HG03097 (cell line): Measurements from ENCODE around the gene FLT3.
"Not testable (repeated sequence)": the region's sequence is repeated elsewhere in the genome, so short reads cannot be mapped to it uniquely, and the experiment has no call there.

ENCODE experiments used
- ATAC-seq: cut with Tn5 transposase; IDR thresholded peaks from one replicate; pipeline ENCODE4 v1.9.1; 2021; ENCODE audit not compliant: unreplicated experiment, low FRiP score

The FLT3 gene

DNA sequence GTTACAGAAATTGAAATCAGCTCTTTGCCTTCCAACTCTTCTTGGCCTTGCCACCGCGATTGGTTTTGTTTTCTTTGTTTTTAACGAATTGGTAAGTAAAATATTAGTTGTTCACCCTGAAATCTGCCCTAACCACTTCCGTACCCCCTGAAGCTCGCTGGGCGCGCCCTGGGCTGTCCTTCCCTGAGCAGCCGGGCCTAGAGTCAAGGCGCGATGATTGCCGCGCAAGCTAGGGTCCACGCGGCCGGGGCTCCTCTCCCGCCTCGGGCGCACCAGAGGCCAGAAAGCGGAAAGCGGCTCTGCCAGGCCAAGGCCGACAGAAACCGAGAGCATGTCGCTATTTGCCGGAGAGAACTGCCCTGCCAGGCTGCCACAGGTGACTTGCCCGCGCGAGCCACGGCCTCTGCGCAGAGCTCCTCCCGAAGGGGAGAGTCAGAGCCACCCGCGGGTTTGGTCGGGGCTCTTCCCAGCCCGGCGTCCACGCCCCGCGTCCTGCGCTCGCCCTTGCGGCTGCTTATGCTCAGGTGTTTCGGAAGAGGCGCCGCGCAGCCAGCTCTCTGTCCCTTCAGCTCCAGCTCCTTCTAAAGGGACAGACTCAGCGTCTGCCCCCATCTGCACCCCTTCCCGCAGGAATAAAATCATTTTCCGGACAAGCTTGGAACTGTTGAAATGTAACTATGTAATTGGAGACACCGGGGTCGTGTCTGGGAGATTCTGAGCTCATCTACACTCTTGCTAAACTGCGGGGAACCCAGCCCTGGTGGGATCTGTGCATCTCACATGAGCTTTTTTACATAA is 124.6 kb downstream of the FLT3 start:
- no peak for ATAC-seq

GRCh38 chr13:27973961-27974662 is 126.3 kb downstream of the FLT3 start:
- ATAC-seq, result no peak

- no peak for ATAC-seq
Measured at GRCh38 chr13:27973291-27973690, 127.1 kb downstream of the FLT3 start.

DNA sequence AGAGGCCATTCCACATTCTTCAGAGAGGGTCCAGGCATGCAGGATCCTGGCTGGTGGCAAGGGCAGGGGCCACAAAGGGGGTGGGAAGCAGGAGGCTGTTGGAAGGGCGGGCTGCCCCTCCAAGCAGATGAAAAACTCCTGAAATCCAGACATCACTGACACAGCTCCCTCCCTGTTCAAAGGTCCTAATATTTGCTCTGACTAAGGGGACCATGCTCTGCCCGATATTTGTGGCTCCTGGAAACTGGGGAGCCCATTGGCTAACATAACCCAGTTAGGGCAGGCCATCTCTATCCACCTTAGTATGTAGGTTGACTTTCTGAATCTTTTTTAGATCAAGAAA is 127.9 kb downstream of the FLT3 start:
- no peak for ATAC-seq

DNA sequence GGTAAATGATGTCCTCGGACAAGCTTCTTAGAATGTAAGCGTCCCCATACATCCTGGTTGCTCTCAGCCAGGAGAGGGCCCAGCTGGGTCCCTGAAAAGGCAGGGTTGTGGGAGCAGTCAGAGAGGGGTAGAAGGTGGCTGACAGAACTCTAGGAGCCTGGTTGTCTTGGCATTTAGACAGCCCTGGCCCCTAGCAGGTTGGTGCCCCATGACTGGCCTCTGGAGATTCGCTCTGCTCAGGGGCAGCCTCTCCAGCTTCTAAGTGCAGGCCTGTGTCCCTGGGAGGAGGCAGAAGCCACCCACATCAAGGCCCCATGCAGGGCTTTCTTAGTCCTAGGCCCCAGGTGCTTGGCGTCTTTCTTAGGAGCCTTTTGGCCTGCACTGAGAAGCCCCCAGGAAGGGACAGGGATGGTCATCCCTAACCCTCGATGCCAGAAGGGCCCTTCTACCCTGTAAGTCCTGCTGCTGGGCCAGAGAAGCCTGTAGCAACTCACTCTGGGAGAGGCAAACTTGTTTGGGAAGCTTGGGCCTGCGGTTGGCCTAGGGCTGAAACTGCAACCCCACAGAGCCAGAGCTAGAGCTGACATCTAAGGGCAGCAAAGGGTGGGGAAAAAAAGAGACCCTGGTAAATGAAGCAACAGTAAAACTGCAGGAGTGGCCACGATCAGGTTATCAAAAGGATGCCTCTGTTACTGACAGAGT is 128.4 kb downstream of the FLT3 start:
- no peak for ATAC-seq

GRCh38 chr13:27971236-27971645 is 129.1 kb downstream of the FLT3 start:
- ATAC-seq, result no peak

DNA sequence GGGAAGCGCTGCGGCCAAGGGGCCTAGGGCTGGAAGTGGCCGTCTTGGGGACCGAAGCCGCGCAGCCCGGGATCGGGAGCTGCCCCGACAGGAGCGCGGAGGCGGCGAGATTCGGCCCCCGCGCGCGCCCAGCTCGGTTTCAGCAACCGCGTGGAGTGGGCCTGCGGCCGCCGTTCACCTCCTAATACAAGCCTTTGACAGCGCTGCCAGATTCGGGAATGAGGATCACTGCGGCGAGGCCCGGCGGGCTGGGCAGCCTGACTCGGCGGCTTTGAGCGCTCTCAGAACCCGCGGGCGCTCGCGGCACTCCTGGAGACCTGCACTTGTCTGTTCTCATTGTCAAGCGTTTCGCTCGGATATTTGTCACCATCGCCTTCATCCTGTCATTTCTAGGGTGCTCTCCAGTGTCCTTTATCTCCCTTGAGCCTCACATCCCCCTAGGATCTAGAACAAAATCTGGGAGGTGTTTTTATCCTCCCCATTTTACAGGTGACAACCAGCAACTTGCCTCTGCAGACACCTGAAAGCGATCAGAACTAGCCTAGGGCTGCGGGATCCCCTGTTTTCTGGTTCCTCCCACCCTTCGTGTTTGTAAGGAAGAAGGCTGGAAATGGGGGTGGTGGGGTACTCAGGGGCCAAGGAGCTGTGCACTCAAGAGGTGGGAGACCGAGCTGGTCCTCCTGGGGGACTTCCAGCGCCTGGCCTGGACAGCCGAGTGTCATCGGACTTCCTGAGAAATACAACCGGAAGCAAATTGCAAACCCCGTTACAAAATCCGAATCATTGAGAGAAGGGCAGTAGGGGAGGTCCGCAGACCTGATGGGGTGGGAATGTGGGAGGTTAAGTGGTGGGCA is 129.8 kb downstream of the FLT3 start:
- ATAC-seq, result no peak

DNA sequence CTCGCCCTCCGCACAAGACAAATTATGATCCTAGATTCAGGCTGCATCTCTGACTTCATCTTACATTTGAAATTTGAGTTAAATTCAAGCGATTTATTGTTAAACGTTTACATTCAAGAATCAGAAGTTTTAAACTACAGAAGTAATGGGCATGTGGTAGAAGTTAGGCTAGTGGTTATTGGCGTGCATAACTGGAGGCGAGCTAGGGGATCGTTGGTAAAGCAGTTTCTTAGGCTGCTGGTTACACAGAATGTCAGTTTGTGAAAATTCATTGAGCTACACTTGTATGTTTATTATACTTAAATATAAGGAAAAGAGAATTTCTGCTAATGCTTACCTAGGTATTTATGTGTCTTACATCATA is 130.5 kb downstream of the FLT3 start:
- no peak for ATAC-seq

- ATAC-seq, result no peak
Measured at GRCh38 chr13:27969082-27969865, 131.1 kb downstream of the FLT3 start, which contains the start of gene CDX2. TSS of gene CDX2 (minus strand) at chr13:27969315. CDS start at chr13:27969006, 309 bp downstream.

DNA sequence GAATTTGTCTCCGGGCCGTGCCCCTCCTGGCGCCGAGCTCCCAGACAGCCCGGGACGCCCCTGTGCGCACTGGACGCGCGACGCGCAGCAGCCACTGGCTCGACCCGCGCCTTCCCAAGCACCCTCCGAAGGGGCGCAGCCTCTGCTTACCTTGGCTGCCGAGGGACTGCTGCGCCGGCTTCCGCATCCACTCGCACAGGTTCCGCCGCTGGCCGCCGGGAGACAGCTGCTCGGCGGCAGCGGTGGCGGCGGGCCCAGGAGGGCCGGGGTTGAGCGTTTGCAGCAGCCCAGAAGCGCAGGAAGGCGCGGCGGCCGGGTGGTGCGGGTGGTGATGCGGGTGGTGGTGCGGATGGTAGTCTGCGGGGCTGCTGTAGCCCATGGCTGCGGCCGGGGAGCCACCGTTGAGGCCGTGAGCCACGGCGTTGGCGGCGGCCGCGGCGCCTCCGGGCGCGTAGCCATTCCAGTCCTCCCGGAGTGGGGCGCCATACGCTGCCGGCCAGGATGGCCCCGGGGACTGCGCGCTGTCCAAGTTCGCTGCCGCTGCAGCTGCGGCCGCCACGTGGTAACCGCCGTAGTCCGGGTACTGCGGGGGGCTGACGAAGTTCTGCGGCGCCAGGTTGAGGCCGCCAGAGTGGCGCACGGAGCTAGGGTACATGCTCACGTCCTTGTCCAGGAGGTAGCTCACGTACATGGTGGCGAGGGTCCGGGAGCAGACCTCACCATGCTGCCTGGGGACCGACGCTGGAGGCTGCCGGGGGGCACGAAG is 131.9 kb downstream of the FLT3 start:
- no peak for ATAC-seq

DNA sequence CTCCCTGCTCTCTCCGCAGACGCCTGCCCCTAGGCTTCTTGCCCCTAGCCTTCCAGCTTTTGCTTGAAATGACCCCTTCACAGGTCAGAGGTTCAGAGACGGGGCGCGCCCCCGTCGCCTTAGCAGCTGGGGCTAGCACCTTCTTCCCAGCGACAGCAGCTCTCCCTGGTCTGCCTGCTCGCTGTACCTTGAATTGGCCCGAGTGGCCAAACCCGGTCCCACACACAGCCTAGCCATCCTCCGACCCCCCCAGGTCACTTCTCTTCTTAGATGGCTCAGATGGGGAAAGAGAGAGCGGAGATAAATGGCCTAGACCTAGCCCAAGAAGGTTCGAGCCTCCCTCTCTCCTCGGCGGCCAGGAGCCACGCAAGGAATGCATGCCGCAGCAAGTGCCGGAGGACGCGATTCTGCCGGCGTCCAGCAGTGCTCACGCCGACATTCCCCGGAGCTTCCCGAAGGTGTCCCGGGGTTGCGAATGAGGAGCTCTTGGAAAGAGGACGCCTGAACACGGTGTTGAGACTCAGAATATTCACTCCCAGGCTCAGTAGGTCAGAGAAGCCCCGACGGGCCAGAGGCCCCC is 132.6 kb downstream of the FLT3 start:
- no peak for ATAC-seq

- no peak for ATAC-seq
Measured at GRCh38 chr13:27967203-27967735, 133.1 kb downstream of the FLT3 start.

DNA sequence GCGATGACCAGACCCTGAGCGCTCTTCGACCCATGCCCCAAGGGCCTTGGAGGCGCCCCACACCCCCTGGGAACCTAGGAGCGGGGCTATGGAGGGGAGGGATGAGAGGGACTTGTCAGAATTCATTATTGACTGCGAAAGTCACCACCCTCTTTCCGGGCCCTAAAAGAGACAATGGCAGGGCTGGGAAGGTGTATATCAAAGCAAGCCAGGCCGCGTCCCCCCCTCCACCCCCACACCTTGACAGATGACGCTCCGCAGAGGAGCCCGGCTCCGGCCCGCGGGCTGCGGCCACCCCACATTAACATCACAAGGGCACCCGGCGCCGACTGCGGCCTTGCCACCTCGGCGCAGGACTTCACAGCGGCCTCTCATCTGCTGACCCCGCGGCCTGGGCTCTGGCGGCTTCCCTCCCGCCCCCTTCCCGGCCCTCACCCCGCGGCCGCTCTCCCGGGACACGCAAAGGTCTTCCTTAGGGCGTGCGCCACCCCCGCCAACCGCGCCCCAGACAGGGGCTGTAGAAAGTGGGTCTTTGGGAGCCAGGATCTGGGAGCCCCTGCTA is 133.7 kb downstream of the FLT3 start:
- no peak for ATAC-seq

GRCh38 chr13:27965740-27966640 is 134.4 kb downstream of the FLT3 start:
- ATAC-seq, result no peak

DNA sequence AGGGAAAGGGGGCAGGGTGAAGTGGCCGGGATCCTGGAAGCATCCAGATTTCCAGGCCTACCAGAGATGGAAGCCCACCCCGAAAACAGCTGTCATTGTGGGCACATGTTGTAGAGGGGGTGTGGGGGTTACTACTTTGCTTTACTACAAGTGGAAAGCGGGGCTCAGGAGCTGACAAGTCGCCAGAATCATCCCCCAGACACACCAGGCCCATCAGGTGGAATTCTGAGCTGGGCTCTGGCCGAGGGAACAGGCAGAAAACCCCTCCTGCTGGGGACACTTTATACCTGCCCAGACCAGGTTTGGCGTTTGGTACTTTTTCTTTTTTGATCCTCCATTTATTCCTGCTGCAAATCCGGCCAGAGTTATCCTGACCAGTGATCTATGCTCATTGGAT is 135.0 kb downstream of the FLT3 start:
- ATAC-seq, result no peak

DNA sequence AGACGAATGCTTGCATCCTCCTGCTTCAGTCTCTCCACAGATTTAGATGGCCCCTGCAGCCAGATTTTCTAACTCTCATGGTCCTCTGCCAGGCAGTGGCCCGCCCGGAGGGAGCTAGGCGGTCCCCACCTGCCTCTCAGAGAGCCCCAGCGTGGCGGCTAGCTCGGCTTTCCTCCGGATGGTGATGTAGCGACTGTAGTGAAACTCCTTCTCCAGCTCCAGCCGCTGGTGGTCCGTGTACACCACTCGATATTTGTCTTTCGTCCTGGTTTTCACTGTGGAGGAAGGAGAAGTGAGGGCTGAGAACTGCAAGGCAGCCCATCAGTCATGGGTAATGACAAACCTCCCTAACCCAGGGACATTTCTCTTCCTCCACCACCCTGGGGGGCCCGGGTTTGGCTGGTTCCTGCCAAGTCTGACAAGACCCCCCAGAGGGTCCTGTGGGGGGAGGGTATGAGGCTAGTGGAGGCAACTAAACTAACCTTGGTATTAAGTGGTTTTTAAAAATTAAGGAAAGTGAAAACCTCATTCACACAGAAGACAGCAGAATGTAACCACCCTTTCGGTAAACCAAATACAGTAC is 135.5 kb downstream of the FLT3 start:
- ATAC-seq, result no peak

- not testable (repeated sequence) for ATAC-seq
Measured at GRCh38 chr13:27964206-27964605, 136.2 kb downstream of the FLT3 start.
